HG03432 (cell line): Measurements from ENCODE around the gene FAM117B.
"Not testable (repeated sequence)": the region's sequence is repeated elsewhere in the genome, so short reads cannot be mapped to it uniquely, and the experiment has no call there.

Experiments
- ATAC-seq: cut with Tn5 transposase; IDR thresholded peaks from one replicate; pipeline ENCODE4 v1.9.1; 2021; ENCODE audit warnings: mild to moderate bottlenecking, moderate library complexity; ENCODE audit not compliant: unreplicated experiment

The FAM117B gene

DNA sequence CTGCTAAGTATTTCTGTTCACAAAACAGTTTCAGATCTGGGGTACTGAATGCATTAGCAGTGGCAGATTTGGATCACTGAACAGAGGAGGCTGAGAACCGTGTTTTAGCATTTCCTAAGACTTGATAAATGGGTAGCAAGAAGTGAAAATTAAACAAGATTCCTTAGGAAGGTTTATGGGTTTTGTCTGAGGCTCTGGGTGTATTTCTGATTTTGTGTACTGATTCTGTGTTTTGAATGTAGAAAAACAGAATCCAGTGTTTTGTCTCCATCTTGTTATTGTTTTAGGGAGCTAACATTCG is 1.4 kb downstream of the FAM117B start:
- ATAC-seq: no peak

GRCh38 chr2:202638721-202639120 is 4.0 kb downstream of the FAM117B start:
- no peak for ATAC-seq

- no peak for ATAC-seq
Measured at GRCh38 chr2:202639231-202639630, 4.5 kb downstream of the FAM117B start.

GRCh38 chr2:202642567-202642966 is 7.8 kb downstream of the FAM117B start:
- ATAC-seq: no peak

GRCh38 chr2:202643012-202643858 is 8.5 kb downstream of the FAM117B start:
- no peak for ATAC-seq

- ATAC-seq: no peak
Measured at GRCh38 chr2:202652119-202652518, 17.4 kb downstream of the FAM117B start.

- ATAC-seq: no peak
Measured at GRCh38 chr2:202653890-202654289, 19.1 kb downstream of the FAM117B start.

- no peak for ATAC-seq
Measured at GRCh38 chr2:202657876-202658275, 23.1 kb downstream of the FAM117B start.

- no peak for ATAC-seq
Measured at GRCh38 chr2:202660796-202661195, 26.0 kb downstream of the FAM117B start.

DNA sequence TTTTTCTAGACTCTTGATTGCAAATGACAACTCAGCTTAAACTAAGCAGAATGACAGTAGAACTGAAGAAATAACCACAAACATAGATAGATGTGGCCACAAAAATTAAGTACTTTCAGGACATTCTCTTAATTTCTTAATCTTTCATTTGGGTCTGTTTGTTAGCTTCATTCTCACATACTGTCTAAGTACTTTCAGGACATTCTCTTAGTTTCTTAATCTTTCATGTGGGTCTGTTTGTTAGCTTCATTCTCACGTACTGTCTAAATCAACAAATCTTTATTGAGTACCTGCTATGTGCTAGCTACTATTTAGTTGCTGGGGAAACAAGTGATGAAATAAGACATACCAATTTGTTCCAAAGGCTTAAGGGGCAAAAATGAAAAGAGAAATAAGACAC is 35.1 kb downstream of the FAM117B start:
- ATAC-seq: no peak

GRCh38 chr2:202671317-202672035 is 36.7 kb downstream of the FAM117B start:
- no peak for ATAC-seq

DNA sequence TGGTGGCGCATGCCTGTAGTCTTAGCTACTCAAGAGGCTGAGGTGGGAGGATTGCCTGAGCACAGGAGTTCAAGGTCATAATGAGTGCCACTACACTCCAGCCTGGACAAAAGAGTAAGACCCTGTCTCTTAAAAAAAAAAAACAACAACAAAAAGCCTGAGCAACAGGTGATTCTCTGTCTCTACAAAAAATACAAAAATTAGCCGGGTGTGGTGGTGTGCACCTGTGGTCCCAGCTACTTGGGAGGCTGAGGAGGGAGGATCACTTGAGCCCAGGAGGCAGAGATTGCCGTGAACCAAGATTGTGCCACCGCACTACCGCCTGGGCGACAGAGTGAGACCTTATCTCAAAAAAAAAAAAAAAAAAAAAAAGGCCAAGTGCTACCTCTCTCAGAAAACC is 40.3 kb downstream of the FAM117B start:
- ATAC-seq: not testable (repeated sequence)

DNA sequence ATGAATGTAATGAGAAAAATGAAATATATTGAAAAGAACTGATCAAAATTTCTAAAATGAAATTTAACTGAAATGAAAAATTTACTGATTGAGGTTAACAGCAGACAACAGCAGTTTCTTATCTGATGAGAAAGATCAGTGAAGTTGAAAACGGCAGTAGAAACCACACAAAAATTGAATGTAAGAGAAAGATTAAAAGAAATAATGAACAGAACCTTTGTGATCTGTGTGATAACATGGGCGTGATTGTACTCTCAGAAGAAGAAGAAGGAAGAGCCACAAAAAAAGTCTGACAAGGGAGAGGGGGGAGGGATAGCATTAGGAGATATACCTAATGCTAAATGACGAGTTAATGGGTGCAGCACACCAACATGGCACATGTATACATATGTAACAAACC is 45.2 kb downstream of the FAM117B start:
- no peak for ATAC-seq

- ATAC-seq: no peak
Measured at GRCh38 chr2:202680512-202680911, 45.7 kb downstream of the FAM117B start.

- ATAC-seq: no peak
Measured at GRCh38 chr2:202681688-202682205, 47.0 kb downstream of the FAM117B start.

DNA sequence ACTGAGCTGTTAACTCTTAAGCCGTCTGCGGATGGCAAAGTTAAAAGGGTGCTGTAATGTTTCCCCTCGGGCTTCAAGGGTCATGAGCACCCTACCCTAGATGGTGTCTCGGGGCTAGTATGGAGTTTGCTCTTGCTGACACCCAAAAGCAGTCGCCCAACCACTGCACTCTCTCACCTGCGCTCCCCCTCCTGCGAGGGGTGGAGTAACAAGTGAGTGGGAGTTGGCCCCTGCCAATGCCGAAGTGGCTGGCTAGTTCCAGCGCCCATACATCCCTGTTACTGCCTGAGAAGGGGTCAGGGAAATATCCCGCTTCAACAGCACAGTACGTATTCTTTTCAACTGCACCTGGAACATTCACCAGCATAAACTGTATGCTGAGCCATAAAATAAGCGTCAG is 47.5 kb downstream of the FAM117B start:
- ATAC-seq: no peak

GRCh38 chr2:202687276-202687675 is 52.5 kb downstream of the FAM117B start:
- no peak for ATAC-seq

DNA sequence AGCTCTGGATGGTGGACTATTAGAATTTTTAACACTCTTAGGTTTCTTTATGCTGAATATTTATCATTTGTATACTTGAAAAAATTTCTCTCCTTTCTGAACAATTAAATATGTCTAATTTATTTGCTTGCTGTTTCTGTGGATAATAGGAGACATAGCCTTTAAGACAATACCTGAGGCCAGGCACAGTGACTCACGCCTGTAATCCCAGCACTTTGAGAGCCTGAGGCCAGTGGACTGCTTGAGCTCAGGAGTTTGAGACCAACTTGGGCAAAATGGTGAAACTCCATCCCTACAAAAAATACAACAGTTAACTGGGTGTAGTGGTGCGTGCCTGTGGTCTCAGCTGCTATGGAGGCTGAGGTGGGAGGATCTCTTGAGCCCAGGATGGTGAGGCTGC is 54.7 kb downstream of the FAM117B start:
- no peak for ATAC-seq

GRCh38 chr2:202689898-202690297 is 55.1 kb downstream of the FAM117B start:
- ATAC-seq: no peak

DNA sequence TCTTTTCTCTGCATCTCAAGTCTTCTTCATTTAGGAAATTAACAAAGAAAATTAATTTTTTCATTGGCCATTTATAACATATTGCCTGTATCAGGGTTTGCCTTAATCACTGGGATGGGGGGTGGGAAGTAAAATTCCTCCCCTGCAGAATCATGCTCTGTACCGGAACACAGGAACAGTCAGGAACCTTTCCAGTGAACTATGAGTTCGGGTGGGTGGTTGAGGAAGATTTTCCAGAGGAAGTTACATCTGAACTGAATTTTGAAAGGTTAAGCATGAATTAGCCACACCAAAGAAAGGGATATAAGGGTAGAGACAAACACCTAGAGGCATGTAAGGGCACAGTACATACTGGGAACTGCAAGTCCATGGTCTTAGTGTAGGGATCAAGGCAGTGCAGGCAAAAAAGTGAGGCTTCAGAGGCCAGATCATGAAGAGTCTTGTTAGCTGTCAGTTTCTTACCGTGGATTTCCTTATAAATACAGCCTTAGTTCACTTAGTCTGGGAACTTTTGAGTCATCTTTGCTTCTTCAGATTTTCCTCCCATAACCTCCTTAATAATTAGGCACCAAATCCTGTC is 55.6 kb downstream of the FAM117B start:
- ATAC-seq: no peak

DNA sequence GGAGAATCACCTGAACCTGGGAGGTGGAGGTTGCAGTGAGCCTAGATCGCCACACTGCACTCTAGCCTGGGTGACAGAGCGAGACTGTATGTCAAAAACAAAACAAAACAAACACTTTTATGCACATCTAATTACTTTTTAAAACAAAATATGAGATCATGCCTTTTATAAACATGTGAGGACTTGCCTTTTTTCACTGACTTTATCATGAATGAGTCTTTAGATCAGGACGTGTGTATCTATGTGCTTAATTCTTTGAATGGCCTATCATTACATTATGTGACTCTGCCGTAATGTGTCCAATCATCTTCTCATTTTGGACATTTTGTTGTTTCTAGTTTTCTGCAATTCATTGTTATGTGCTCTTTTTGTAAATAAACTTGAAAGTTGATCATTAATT is 58.7 kb downstream of the FAM117B start:
- ATAC-seq: no peak

DNA sequence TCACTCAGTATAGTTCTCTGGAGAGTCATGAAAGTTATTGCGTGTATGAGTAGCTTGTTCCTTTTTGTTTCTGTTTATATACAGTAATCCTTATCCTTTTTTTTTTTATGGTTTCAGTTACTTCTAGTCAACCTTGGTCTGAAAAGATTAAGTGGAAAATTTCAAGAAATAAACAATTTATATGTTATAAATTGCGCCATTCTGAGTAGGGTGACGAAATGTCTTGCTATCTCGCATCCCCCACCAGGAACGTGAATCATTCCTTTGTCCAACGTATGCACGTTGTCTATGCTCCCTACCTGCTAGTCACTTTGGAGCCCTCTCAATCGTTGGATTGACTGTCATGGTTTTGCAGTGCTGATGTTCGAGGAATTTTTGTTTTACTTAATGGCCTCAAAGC is 60.4 kb downstream of the FAM117B start:
- no peak for ATAC-seq
